HepG2 (cell line): ENCODE results near the gene BCAS3. TPM values are rescaled to one million over a fixed set of nuclear protein-coding genes. Genes with fewer than 3 reads are reported as not detected.

Experiments used
- ATAC-seq: fragments of 200-7000 bp; cut with Tn5 transposase; 3 replicates; pipeline ENCODE4 v1.9.1; 2020; ENCODE audit warnings: mild to moderate bottlenecking, moderate library complexity
- BruUV-seq: library from RNA; stranded (reverse); fragments of 400-500 nt; replicated peaks from 2 replicates; lab custom pipeline; 2021; lab: Mats Ljungman, UMichigan
- CTCF ChIA-PET: fragments of 300-600 bp; formaldehyde crosslinking; extraction: SDS; loops from one replicate; lab custom pipeline; 2021; ENCODE audit warnings: low total read pairs, inconsistent platforms, low intra/inter-chr PET ratio; lab: Yijun Ruan, JAX
- POLR2A ChIA-PET: fragments of 350-600 bp; sonication (Branson Sonifier 250); formaldehyde crosslinking; loops from one replicate; lab custom pipeline; 2020; ENCODE audit warnings: antibody characterized with exemption, inconsistent platforms; lab: Yijun Ruan, JAX
- DNase-seq: peaks from one replicate; pipeline ENCODE4 v3.0.0-alpha.2; 2015; ENCODE audit warnings: low spot score
- FAIRE-seq: peaks from 3 replicates; lab custom pipeline; 2011; peaks lifted over from hg19 to GRCh38; lab: Jason Lieb, UNC
- H2AFZ ChIP-seq: one replicate; pipeline ENCODE4 v1.6.1; 2011; ENCODE audit warnings: low read length, inconsistent platforms
- H3K27ac ChIP-seq: fragments of 300-600 bp; 3 replicates; pipeline ENCODE4 v1.8.0; 2011; ENCODE audit warnings: mixed run types, mild to moderate bottlenecking, mixed read lengths, low read length, inconsistent platforms; ENCODE audit not compliant: insufficient read depth; ENCODE audit errors: extremely low read length
- H3K27me3 ChIP-seq, 2 experiments: fragments of 200-600 bp in 1 of 2; 2 replicates in 1 of 2; 3 replicates in 1 of 2; pipeline versions ENCODE4 v1.6.0 to v1.8.0; 2011; ENCODE audit warnings: low read length in 2 of 2, mild to moderate bottlenecking in 2 of 2, moderate library complexity in 2 of 2, inconsistent platforms in 1 of 2; ENCODE audit not compliant: insufficient read depth in 2 of 2, control insufficient read depth in 1 of 2
- H3K36me3 ChIP-seq, 2 experiments: fragments of 200-600 bp in 1 of 2; replicated peaks in 1 of 2; 2 replicates in 1 of 2; 3 replicates in 1 of 2; pipeline versions ENCODE4 v1.5.1 to v1.8.0; 2011; ENCODE audit warnings: low read length in 2 of 2, inconsistent platforms in 1 of 2; ENCODE audit not compliant: insufficient read depth in 2 of 2, control insufficient read depth in 1 of 2
- H3K4me1 ChIP-seq: 2 replicates; pipeline ENCODE4 v1.5.1; 2012; ENCODE audit warnings: low read length, inconsistent platforms; ENCODE audit not compliant: insufficient read depth
- H3K4me2 ChIP-seq: 2 replicates; pipeline ENCODE4 v1.6.0; 2011; ENCODE audit warnings: low read depth, low read length, inconsistent platforms
- H3K4me3 ChIP-seq, 3 experiments: fragments of 200-600 bp in 1 of 3; sonication (generic), shearing (Covaris generic) in 1 of 3; replicated peaks in 1 of 3; 2 replicates each; pipeline ENCODE4 v1.5.1; 2011 to 2016; ENCODE audit warnings: low read length in 3 of 3, inconsistent platforms in 2 of 3, low read depth in 2 of 3, mild to moderate bottlenecking in 2 of 3, control low read depth in 1 of 3, mixed read lengths in 1 of 3; ENCODE audit not compliant: insufficient read depth in 1 of 3
- H3K79me2 ChIP-seq: one replicate; pipeline ENCODE4 v1.6.1; 2011; ENCODE audit warnings: low read length, inconsistent platforms; ENCODE audit not compliant: insufficient read depth
- H3K9ac ChIP-seq: 2 replicates; pipeline ENCODE4 v1.6.0; 2011; ENCODE audit warnings: mild to moderate bottlenecking, low read depth, low read length, inconsistent platforms; ENCODE audit not compliant: insufficient read depth
- H3K9me3 ChIP-seq: 2 replicates; pipeline ENCODE4 v1.5.1; 2012; ENCODE audit warnings: mild to moderate bottlenecking, low read length
- H4K20me1 ChIP-seq: 2 replicates; pipeline ENCODE4 v1.6.0; 2011; ENCODE audit warnings: inconsistent platforms, mild to moderate bottlenecking, low read length, moderate library complexity; ENCODE audit not compliant: insufficient read depth
- ONECUT2 ChIP-seq: sonication (generic); formaldehyde crosslinking; IDR thresholded peaks from 2 replicates; pipeline ENCODE4 v1.4.0; 2020; ENCODE audit warnings: missing genetic modification reagents
- SIN3B ChIP-seq: fragments of 150-350 bp; IDR thresholded peaks from 2 replicates; pipeline ENCODE4 v1.6.1; 2014; ENCODE audit warnings: low read length
- WGBS: methylation state at CpG from one replicate; pipeline ENCODE4 v1.1.6; 2017; ENCODE audit warnings: low lambda C conversion rate; 5-methylcytosine and 5-hydroxymethylcytosine counted together
- in situ Hi-C: cut with HindIII; loops from 2 replicates; pipeline ENCODE4 v1.10.0; 2017; ENCODE audit warnings: low pct_unique_long_range_greater_than_20kb; ENCODE audit not compliant: extremely low pct_ligation_motif_present
- intact Hi-C: fragments of 100-400 bp; cut with micrococcal nuclease; formaldehyde crosslinking; loops from one replicate; pipeline ENCODE4 v1.10.0; 2022; ENCODE audit not compliant: unreplicated experiment
- polyA plus RNA-seq, 8 experiments: library from polyadenylated mRNA; depleted of rRNA in 3 of 8; stranded (reverse) in 7 of 8; unstranded in 1 of 8; fragments of >200 nt; fragmentation: Illumina TruSeq in 4 of 8; extraction: Trizol in 4 of 8; gene quantifications; 2 replicates each; pipeline versions ENCODE4 v1.2.1 to v1.2.3, GENCODE V29; 2011 to 2016; ENCODE audit warnings: low read depth in 4 of 8, missing spikeins in 1 of 8, mixed read lengths in 1 of 8; ENCODE audit not compliant: insufficient read depth in 1 of 8
- total RNA-seq, 5 experiments: library from RNA; depleted of rRNA; stranded (reverse); fragments of >200 nt; fragmentation: Illumina TruSeq; extraction: Trizol; gene quantifications; 2 replicates each; pipeline ENCODE4 v1.2.3, GENCODE V29; 2016; ENCODE audit warnings: low read depth in 1 of 5
- TF ChIP-seq, protein P1 (sequence below): IDR thresholded peaks from 2 replicates; pipeline ENCODE4 v1.6.1; 2016; ENCODE audit warnings: low read depth, missing genetic modification reagents, missing compliant biosample characterization
- TF ChIP-seq, protein P2 (sequence below): sonication (generic); formaldehyde crosslinking; IDR thresholded peaks from 2 replicates; pipeline ENCODE4 v1.9.0; 2022; ENCODE audit warnings: missing genetic modification reagents, mild to moderate bottlenecking, borderline replicate concordance

BCAS3 gene
- total and polyA plus RNA-seq, 2 of the 13 experiments (the other 11 are each of a cell fraction or from before 2014, with no cell fraction given), result 10.7 to 11.2 TPM

DNA sequence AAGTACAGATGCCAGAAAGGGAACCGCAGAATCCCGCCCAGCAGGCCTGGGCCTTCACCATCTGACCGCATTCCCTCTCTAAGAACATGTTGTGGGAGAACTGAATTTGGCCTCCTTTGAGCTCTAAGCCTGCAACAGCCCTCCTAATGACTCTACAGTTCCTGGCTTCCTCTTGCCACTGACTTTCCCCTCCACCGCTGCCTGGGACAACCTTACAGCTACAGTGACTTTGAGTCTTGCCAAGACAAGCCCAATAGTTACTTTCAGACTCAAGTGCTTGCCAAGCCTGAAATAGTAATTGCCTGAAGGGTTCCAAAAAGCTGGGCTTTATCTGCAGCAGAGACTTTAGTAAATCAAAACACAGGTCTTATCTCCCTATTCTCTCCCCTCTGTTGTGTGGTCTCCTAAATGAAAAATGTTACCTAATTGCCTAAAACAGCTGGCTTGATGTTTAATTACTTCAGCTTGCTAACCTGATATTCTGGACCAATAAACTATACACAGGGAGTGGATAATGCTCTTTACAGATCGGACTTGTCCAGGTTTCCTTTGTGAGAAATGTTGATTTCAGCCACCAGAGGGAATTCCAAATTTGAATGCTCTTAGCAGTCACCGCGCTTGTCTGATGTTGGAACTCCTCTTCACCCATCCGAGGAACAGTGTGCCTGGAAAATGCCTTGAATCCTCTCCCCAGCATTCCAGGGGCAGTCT is 636.9 kb downstream of the BCAS3 start (continued):
- no peak for TF ChIP-seq ONECUT2 (CRISPR knock-in tag)

- no peak overlapping the region for H3K27ac ChIP-seq
- H3K4me3 ChIP-seq, result no peak overlapping the region
- H3K79me2 ChIP-seq, result no peaks in the 10 kb centered on the region
- POLR2A ChIA-PET, result no interaction called here
- intact Hi-C loops (no loop called here), in situ Hi-C loops (no loop called here)
- no TSS peak for BruUV-seq
- H3K36me3 ChIP-seq, result no peaks in the 10 kb centered on the region
- CTCF ChIA-PET, result interaction anchor here (0.7 kb wide), 1 partner anchor 73 kb away, joined by 3 read pairs; no protein-coding TSS in a partner anchor
- peaks cover 61% of the 10 kb centered on the region for H3K4me1 ChIP-seq
- H3K4me2 ChIP-seq, result no peak overlapping the region
- H4K20me1 ChIP-seq, result no peaks in the 10 kb centered on the region
- DNase-seq (no peak), ATAC-seq (no peak), FAIRE-seq (no peak)
- H3K9ac ChIP-seq, result no peak overlapping the region
- no peaks in the 10 kb centered on the region for H3K27me3 ChIP-seq
- no peaks in the 10 kb centered on the region for H3K9me3 ChIP-seq
- TF ChIP-seq, protein P1, sequence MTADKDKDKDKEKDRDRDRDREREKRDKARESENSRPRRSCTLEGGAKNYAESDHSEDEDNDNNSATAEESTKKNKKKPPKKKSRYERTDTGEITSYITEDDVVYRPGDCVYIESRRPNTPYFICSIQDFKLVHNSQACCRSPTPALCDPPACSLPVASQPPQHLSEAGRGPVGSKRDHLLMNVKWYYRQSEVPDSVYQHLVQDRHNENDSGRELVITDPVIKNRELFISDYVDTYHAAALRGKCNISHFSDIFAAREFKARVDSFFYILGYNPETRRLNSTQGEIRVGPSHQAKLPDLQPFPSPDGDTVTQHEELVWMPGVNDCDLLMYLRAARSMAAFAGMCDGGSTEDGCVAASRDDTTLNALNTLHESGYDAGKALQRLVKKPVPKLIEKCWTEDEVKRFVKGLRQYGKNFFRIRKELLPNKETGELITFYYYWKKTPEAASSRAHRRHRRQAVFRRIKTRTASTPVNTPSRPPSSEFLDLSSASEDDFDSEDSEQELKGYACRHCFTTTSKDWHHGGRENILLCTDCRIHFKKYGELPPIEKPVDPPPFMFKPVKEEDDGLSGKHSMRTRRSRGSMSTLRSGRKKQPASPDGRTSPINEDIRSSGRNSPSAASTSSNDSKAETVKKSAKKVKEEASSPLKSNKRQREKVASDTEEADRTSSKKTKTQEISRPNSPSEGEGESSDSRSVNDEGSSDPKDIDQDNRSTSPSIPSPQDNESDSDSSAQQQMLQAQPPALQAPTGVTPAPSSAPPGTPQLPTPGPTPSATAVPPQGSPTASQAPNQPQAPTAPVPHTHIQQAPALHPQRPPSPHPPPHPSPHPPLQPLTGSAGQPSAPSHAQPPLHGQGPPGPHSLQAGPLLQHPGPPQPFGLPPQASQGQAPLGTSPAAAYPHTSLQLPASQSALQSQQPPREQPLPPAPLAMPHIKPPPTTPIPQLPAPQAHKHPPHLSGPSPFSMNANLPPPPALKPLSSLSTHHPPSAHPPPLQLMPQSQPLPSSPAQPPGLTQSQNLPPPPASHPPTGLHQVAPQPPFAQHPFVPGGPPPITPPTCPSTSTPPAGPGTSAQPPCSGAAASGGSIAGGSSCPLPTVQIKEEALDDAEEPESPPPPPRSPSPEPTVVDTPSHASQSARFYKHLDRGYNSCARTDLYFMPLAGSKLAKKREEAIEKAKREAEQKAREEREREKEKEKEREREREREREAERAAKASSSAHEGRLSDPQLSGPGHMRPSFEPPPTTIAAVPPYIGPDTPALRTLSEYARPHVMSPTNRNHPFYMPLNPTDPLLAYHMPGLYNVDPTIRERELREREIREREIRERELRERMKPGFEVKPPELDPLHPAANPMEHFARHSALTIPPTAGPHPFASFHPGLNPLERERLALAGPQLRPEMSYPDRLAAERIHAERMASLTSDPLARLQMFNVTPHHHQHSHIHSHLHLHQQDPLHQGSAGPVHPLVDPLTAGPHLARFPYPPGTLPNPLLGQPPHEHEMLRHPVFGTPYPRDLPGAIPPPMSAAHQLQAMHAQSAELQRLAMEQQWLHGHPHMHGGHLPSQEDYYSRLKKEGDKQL (CRISPR knock-in tag), result no peak
- TF ChIP-seq SIN3B, result no peak
- TF ChIP-seq, protein P2, sequence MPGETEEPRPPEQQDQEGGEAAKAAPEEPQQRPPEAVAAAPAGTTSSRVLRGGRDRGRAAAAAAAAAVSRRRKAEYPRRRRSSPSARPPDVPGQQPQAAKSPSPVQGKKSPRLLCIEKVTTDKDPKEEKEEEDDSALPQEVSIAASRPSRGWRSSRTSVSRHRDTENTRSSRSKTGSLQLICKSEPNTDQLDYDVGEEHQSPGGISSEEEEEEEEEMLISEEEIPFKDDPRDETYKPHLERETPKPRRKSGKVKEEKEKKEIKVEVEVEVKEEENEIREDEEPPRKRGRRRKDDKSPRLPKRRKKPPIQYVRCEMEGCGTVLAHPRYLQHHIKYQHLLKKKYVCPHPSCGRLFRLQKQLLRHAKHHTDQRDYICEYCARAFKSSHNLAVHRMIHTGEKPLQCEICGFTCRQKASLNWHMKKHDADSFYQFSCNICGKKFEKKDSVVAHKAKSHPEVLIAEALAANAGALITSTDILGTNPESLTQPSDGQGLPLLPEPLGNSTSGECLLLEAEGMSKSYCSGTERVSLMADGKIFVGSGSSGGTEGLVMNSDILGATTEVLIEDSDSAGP (CRISPR knock-in tag), result no peak
- WGBS, result 86% methylated on average over 6 of the region's 6 CpGs
- H2AFZ ChIP-seq, result no peak overlapping the region
Measured at GRCh38 chr17:61316633-61317032, 639.0 kb downstream of the BCAS3 start.
